HepG2 (cell line): ENCODE measurements around the gene PXMP4. TPM values are rescaled to one million over a fixed set of nuclear protein-coding genes. Genes with fewer than 3 reads are reported as not detected.
A peak's percentile ranks its signal among the peaks of the same experiment; 100 is the strongest.

Experiments used
- ATAC-seq: fragments of 200-7000 bp; cut with Tn5 transposase; 3 replicates; pipeline ENCODE4 v1.9.1; 2020; ENCODE audit warnings: mild to moderate bottlenecking, moderate library complexity
- BruUV-seq: library from RNA; stranded (reverse); fragments of 400-500 nt; replicated peaks from 2 replicates; lab custom pipeline; 2021; lab: Mats Ljungman, UMichigan
- CTCF ChIA-PET: fragments of 300-600 bp; formaldehyde crosslinking; extraction: SDS; loops from one replicate; lab custom pipeline; 2021; ENCODE audit warnings: low total read pairs, inconsistent platforms, low intra/inter-chr PET ratio; lab: Yijun Ruan, JAX
- POLR2A ChIA-PET: fragments of 350-600 bp; sonication (Branson Sonifier 250); formaldehyde crosslinking; loops from one replicate; lab custom pipeline; 2020; ENCODE audit warnings: antibody characterized with exemption, inconsistent platforms; lab: Yijun Ruan, JAX
- DNase-seq: peaks from one replicate; pipeline ENCODE4 v3.0.0-alpha.2; 2015; ENCODE audit warnings: low spot score
- FAIRE-seq: peaks from 3 replicates; lab custom pipeline; 2011; peaks lifted over from hg19 to GRCh38; lab: Jason Lieb, UNC
- H2AFZ ChIP-seq: one replicate; pipeline ENCODE4 v1.6.1; 2011; ENCODE audit warnings: low read length, inconsistent platforms
- H3K27ac ChIP-seq: fragments of 300-600 bp; 3 replicates; pipeline ENCODE4 v1.8.0; 2011; ENCODE audit warnings: mixed run types, mild to moderate bottlenecking, mixed read lengths, low read length, inconsistent platforms; ENCODE audit not compliant: insufficient read depth; ENCODE audit errors: extremely low read length
- H3K27me3 ChIP-seq, 2 experiments: fragments of 200-600 bp in 1 of 2; 2 replicates in 1 of 2; 3 replicates in 1 of 2; pipeline versions ENCODE4 v1.6.0 to v1.8.0; 2011; ENCODE audit warnings: low read length in 2 of 2, mild to moderate bottlenecking in 2 of 2, moderate library complexity in 2 of 2, inconsistent platforms in 1 of 2; ENCODE audit not compliant: insufficient read depth in 2 of 2, control insufficient read depth in 1 of 2
- H3K36me3 ChIP-seq, 2 experiments: fragments of 200-600 bp in 1 of 2; replicated peaks in 1 of 2; 2 replicates in 1 of 2; 3 replicates in 1 of 2; pipeline versions ENCODE4 v1.5.1 to v1.8.0; 2011; ENCODE audit warnings: low read length in 2 of 2, inconsistent platforms in 1 of 2; ENCODE audit not compliant: insufficient read depth in 2 of 2, control insufficient read depth in 1 of 2
- H3K4me1 ChIP-seq: 2 replicates; pipeline ENCODE4 v1.5.1; 2012; ENCODE audit warnings: low read length, inconsistent platforms; ENCODE audit not compliant: insufficient read depth
- H3K4me2 ChIP-seq: 2 replicates; pipeline ENCODE4 v1.6.0; 2011; ENCODE audit warnings: low read depth, low read length, inconsistent platforms
- H3K4me3 ChIP-seq, 3 experiments: fragments of 200-600 bp in 1 of 3; sonication (generic), shearing (Covaris generic) in 1 of 3; replicated peaks in 1 of 3; 2 replicates each; pipeline ENCODE4 v1.5.1; 2011 to 2016; ENCODE audit warnings: low read length in 3 of 3, inconsistent platforms in 2 of 3, low read depth in 2 of 3, mild to moderate bottlenecking in 2 of 3, control low read depth in 1 of 3, mixed read lengths in 1 of 3; ENCODE audit not compliant: insufficient read depth in 1 of 3
- H3K79me2 ChIP-seq: one replicate; pipeline ENCODE4 v1.6.1; 2011; ENCODE audit warnings: low read length, inconsistent platforms; ENCODE audit not compliant: insufficient read depth
- H3K9ac ChIP-seq: 2 replicates; pipeline ENCODE4 v1.6.0; 2011; ENCODE audit warnings: mild to moderate bottlenecking, low read depth, low read length, inconsistent platforms; ENCODE audit not compliant: insufficient read depth
- H3K9me3 ChIP-seq: 2 replicates; pipeline ENCODE4 v1.5.1; 2012; ENCODE audit warnings: mild to moderate bottlenecking, low read length
- H4K20me1 ChIP-seq: 2 replicates; pipeline ENCODE4 v1.6.0; 2011; ENCODE audit warnings: inconsistent platforms, mild to moderate bottlenecking, low read length, moderate library complexity; ENCODE audit not compliant: insufficient read depth
- HNRNPL ChIP-seq: fragments of 200-400 bp; formaldehyde crosslinking; IDR thresholded peaks from 2 replicates; pipeline ENCODE4 v1.6.1; 2017; ENCODE audit warnings: mild to moderate bottlenecking, low read depth, low read length
- KDM5B ChIP-seq: sonication (generic); formaldehyde crosslinking; IDR thresholded peaks from 2 replicates; pipeline ENCODE4 v1.4.0; 2020; ENCODE audit warnings: missing genetic modification reagents, mild to moderate bottlenecking, borderline replicate concordance
- MEIS2 ChIP-seq: sonication (generic); formaldehyde crosslinking; IDR thresholded peaks from 2 replicates; pipeline ENCODE4 v1.9.0; 2021; ENCODE audit warnings: mild to moderate bottlenecking, missing genetic modification reagents
- RCOR2 ChIP-seq: IDR thresholded peaks from 2 replicates; pipeline ENCODE4 v1.6.1; 2016; ENCODE audit warnings: missing biosample characterization, missing genetic modification reagents
- SP4 ChIP-seq: sonication (generic); formaldehyde crosslinking; IDR thresholded peaks from 2 replicates; pipeline ENCODE4 v1.8.1; 2023; ENCODE audit warnings: mild to moderate bottlenecking, missing genetic modification reagents
- SUZ12 ChIP-seq: fragments of 150-350 bp; IDR thresholded peaks from 2 replicates; pipeline ENCODE4 v1.6.1; 2014; ENCODE audit warnings: low read depth, low read length
- ZBTB44 ChIP-seq: sonication (generic); formaldehyde crosslinking; IDR thresholded peaks from 2 replicates; pipeline ENCODE4 v1.4.0; 2020; ENCODE audit warnings: missing genetic modification reagents
- ZC3H13 ChIP-seq: sonication (generic); formaldehyde crosslinking; IDR thresholded peaks from 2 replicates; pipeline ENCODE4 v1.8.1; 2023; ENCODE audit warnings: mild to moderate bottlenecking, missing genetic modification reagents, moderate library complexity
- ZFX ChIP-seq: sonication (generic); formaldehyde crosslinking; IDR thresholded peaks from 2 replicates; pipeline ENCODE4 v1.4.0; 2020; ENCODE audit warnings: mild to moderate bottlenecking, low read depth, missing genetic modification reagents, moderate library complexity
- ZMAT5 ChIP-seq: sonication (generic); formaldehyde crosslinking; IDR thresholded peaks from 2 replicates; pipeline ENCODE4 v1.5.0; 2020; ENCODE audit warnings: mild to moderate bottlenecking, low read depth, missing genetic modification reagents, borderline replicate concordance
- ZNF20 ChIP-seq: sonication (generic); formaldehyde crosslinking; IDR thresholded peaks from 2 replicates; pipeline ENCODE4 v1.4.0; 2020; ENCODE audit warnings: mild to moderate bottlenecking, moderate library complexity, missing genetic modification reagents
- ZNF263 ChIP-seq: sonication (generic); formaldehyde crosslinking; IDR thresholded peaks from 2 replicates; pipeline ENCODE4 v1.4.0; 2020; ENCODE audit warnings: missing genetic modification reagents
- ZNF674 ChIP-seq: sonication (generic); formaldehyde crosslinking; IDR thresholded peaks from 2 replicates; pipeline ENCODE4 v1.5.0; 2020; ENCODE audit warnings: low read depth, mild to moderate bottlenecking, missing genetic modification reagents
- WGBS: methylation state at CpG from one replicate; pipeline ENCODE4 v1.1.6; 2017; ENCODE audit warnings: low lambda C conversion rate; 5-methylcytosine and 5-hydroxymethylcytosine counted together
- in situ Hi-C: cut with HindIII; loops from 2 replicates; pipeline ENCODE4 v1.10.0; 2017; ENCODE audit warnings: low pct_unique_long_range_greater_than_20kb; ENCODE audit not compliant: extremely low pct_ligation_motif_present
- intact Hi-C: fragments of 100-400 bp; cut with micrococcal nuclease; formaldehyde crosslinking; loops from one replicate; pipeline ENCODE4 v1.10.0; 2022; ENCODE audit not compliant: unreplicated experiment
- polyA plus RNA-seq, 8 experiments: library from polyadenylated mRNA; depleted of rRNA in 3 of 8; stranded (reverse) in 7 of 8; unstranded in 1 of 8; fragments of >200 nt; fragmentation: Illumina TruSeq in 4 of 8; extraction: Trizol in 4 of 8; gene quantifications; 2 replicates each; pipeline versions ENCODE4 v1.2.1 to v1.2.3, GENCODE V29; 2011 to 2016; ENCODE audit warnings: low read depth in 4 of 8, missing spikeins in 1 of 8, mixed read lengths in 1 of 8; ENCODE audit not compliant: insufficient read depth in 1 of 8
- total RNA-seq, 5 experiments: library from RNA; depleted of rRNA; stranded (reverse); fragments of >200 nt; fragmentation: Illumina TruSeq; extraction: Trizol; gene quantifications; 2 replicates each; pipeline ENCODE4 v1.2.3, GENCODE V29; 2016; ENCODE audit warnings: low read depth in 1 of 5
- TF ChIP-seq, protein P1 (sequence below), 2 experiments: sonication (generic) in 1 of 2; formaldehyde crosslinking in 1 of 2; IDR thresholded peaks; 2 replicates each; pipeline versions ENCODE4 v1.4.0 to v1.6.1; 2016 to 2020; ENCODE audit warnings: borderline replicate concordance in 1 of 2, low read depth in 1 of 2, mild to moderate bottlenecking in 1 of 2, missing genetic modification reagents in 1 of 2

The PXMP4 gene
- total and polyA plus RNA-seq, 2 of the 13 experiments (the other 11 are each of a cell fraction or from before 2014, with no cell fraction given), result not detected

DNA sequence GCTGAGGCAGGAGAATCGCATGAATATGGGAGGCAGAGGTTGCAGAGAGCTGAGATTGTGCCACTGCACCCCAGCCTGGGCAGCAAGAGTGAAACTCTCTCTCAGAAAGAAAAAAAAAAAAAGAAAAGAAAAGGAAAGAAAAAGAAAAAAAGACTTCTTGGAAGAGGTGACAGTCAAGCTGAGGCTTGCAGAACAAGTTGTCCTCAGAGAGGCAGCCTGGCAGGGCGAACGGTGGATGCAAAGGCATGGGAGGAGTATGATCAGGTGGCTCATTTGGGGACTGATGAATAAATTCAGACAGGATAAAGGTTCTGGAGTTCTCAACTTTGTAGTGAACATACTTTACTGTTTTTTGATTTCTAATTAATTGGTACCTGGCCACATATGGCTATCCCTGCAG, 24.1 kb upstream of the PXMP4 start:
- in situ Hi-C loops (no loop called here), intact Hi-C loops (no loop called here)
- Histone ChIP-seq H3K79me2 (no peaks in the 10 kb centered on the region), H3K36me3 (no peaks in the 10 kb centered on the region; a peak in 1 of 5 replicates), H3K9me3 (no peaks in the 10 kb centered on the region), H3K27me3 (no peaks in the 10 kb centered on the region), H4K20me1 (no peaks in the 10 kb centered on the region), H2AFZ (no peak overlapping the region), H3K4me1 (peaks cover 5% of the 10 kb centered on the region), H3K9ac (no peak overlapping the region), H3K27ac (no peak overlapping the region), H3K4me3 (no peak overlapping the region), H3K4me2 (no peak overlapping the region)
- FAIRE-seq (no peak), ATAC-seq (no peak), DNase-seq (no peak)
- ChIA-PET POLR2A (no interaction called here), CTCF (no interaction called here)
- 97% methylated on average over 3 of the region's 3 CpGs for WGBS
- TF ChIP-seq ZC3H13 (CRISPR knock-in tag) (no peak), MEIS2 (CRISPR knock-in tag) (no peak), ZNF263 (CRISPR knock-in tag) (no peak), SP4 (CRISPR knock-in tag) (no peak), HNRNPL (no peak), ZBTB44 (CRISPR knock-in tag) (no peak), ZNF20 (no peak), ZNF674 (no peak)
- no TSS peak for BruUV-seq

GRCh38 chr20:33740189-33740588, 20.1 kb upstream of the PXMP4 start:
- no TSS peak for BruUV-seq
- DNase-seq (no peak), FAIRE-seq (no peak), ATAC-seq (no peak)
- no peak overlapping the region for H3K4me3 ChIP-seq
- H3K27ac ChIP-seq, result no peak overlapping the region
- ChIA-PET CTCF (no interaction called here), POLR2A (no interaction called here)
- H2AFZ ChIP-seq, result no peak overlapping the region
- 95% methylated on average over 1 of the region's 1 CpG for WGBS
- in situ Hi-C loops, result no loop called here
- H3K9ac ChIP-seq, result no peak overlapping the region
- no peaks in the 10 kb centered on the region for H3K27me3 ChIP-seq
- H4K20me1 ChIP-seq, result no peaks in the 10 kb centered on the region
- no peaks in the 10 kb centered on the region for H3K79me2 ChIP-seq
- intact Hi-C loops, result no loop called here
- H3K4me2 ChIP-seq, result no peak overlapping the region
- H3K9me3 ChIP-seq, result peaks cover 28% of the 10 kb centered on the region
- H3K36me3 ChIP-seq, result no peaks in the 10 kb centered on the region
- TF ChIP-seq SUZ12, result no peak
- TF ChIP-seq ZFX (CRISPR knock-in tag), result peak; percentile 12; the same call in 1 of the 2 replicates
- TF ChIP-seq ZMAT5 (CRISPR knock-in tag), result no peak
- TF ChIP-seq, protein P1, sequence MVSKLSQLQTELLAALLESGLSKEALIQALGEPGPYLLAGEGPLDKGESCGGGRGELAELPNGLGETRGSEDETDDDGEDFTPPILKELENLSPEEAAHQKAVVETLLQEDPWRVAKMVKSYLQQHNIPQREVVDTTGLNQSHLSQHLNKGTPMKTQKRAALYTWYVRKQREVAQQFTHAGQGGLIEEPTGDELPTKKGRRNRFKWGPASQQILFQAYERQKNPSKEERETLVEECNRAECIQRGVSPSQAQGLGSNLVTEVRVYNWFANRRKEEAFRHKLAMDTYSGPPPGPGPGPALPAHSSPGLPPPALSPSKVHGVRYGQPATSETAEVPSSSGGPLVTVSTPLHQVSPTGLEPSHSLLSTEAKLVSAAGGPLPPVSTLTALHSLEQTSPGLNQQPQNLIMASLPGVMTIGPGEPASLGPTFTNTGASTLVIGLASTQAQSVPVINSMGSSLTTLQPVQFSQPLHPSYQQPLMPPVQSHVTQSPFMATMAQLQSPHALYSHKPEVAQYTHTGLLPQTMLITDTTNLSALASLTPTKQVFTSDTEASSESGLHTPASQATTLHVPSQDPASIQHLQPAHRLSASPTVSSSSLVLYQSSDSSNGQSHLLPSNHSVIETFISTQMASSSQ (IDR thresholded peaks at IDR 0.05; ENCODE audit: low read depth), result no peak
- TF ChIP-seq, protein P1 (CRISPR knock-in tag; IDR thresholded peaks at IDR 0.05; ENCODE audit: borderline replicate concordance), result 0 out of 2 replicates have a peak, but pooled peaks have one; percentile 20
- 0 out of 2 replicates have a peak, but pooled peaks have one; percentile 7 for TF ChIP-seq KDM5B (CRISPR knock-in tag)
- TF ChIP-seq RCOR2 (CRISPR knock-in tag), result no peak
- H3K4me1 ChIP-seq, result peaks cover 7% of the 10 kb centered on the region
